HEK293 (cell line): ENCODE results near the gene TBC1D12.

Experiments used
- CTCF ChIP-seq: fragments of 450-650 bp; formaldehyde crosslinking; IDR thresholded peaks from 2 replicates; pipeline ENCODE4 v1.5.1; 2016; ENCODE audit warnings: missing biosample characterization, missing genetic modification characterization
- KLF16 ChIP-seq: fragments of 450-650 bp; formaldehyde crosslinking; IDR thresholded peaks from 2 replicates; pipeline ENCODE4 v1.5.1; 2017; ENCODE audit warnings: missing biosample characterization, missing genetic modification characterization
- ZNF311 ChIP-seq: fragments of 450-650 bp; formaldehyde crosslinking; IDR thresholded peaks from 2 replicates; pipeline ENCODE4 v1.5.1; 2017; ENCODE audit warnings: missing biosample characterization, missing genetic modification characterization, borderline replicate concordance
- ZNF501 ChIP-seq: fragments of 450-650 bp; formaldehyde crosslinking; IDR thresholded peaks from 2 replicates; pipeline ENCODE4 v1.5.1; 2016; ENCODE audit warnings: missing biosample characterization, missing genetic modification characterization
- ZNF518A ChIP-seq: fragments of 450-650 bp; formaldehyde crosslinking; conservative IDR thresholded peaks from 2 replicates; pipeline ENCODE4 v1.5.1; 2016; ENCODE audit warnings: low read depth, missing biosample characterization, missing genetic modification characterization
- ZNF830 ChIP-seq: fragments of 450-650 bp; IDR thresholded peaks from 2 replicates; pipeline ENCODE4 v1.5.0; 2018; ENCODE audit warnings: missing biosample characterization, missing genetic modification characterization, low read depth, mild to moderate bottlenecking, moderate library complexity
- TF ChIP-seq, protein P1 (sequence below): fragments of 450-650 bp; formaldehyde crosslinking; IDR thresholded peaks from 2 replicates; pipeline ENCODE4 v1.5.1; 2016; ENCODE audit warnings: missing biosample characterization, missing genetic modification characterization

GRCh38 chr10:94363251-94363565 lies 39.1 kb upstream of the TBC1D12 start:
- TF ChIP-seq CTCF (tag by site-specific recombination) (no peak), ZNF518A (no peak), ZNF311 (tag by site-specific recombination) (no peak), ZNF830 (no peak), ZNF501 (tag by site-specific recombination) (no peak), KLF16 (tag by site-specific recombination) (no peak)
- TF ChIP-seq, protein P1, sequence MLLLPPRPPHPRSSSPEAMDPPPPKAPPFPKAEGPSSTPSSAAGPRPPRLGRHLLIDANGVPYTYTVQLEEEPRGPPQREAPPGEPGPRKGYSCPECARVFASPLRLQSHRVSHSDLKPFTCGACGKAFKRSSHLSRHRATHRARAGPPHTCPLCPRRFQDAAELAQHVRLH (tag by site-specific recombination) = no peak
